ENCODE results near the gene SNX25. TPM values are rescaled to one million over a fixed set of nuclear protein-coding genes. Genes with fewer than 3 reads are reported as not detected.

The SNX25 gene
- total and polyA plus RNA-seq, 2 of the 13 experiments (the other 11 are each of a cell fraction or from before 2014, with no cell fraction given) = 23.4 to 23.5 TPM

- Histone ChIP-seq H3K4me2 (ENCODE audit: low read depth, low read length) (no peak overlapping the region), H3K79me2 (ENCODE audit: insufficient read depth, low read length) (peaks cover 34% of the 10 kb centered on the region), H3K27me3 (ENCODE audit: control insufficient read depth in 1 of 2, insufficient read depth in 2 of 2, low read length in 2 of 2) (no peaks in the 10 kb centered on the region; a peak in 1 of 5 replicates), H3K9me3 (ENCODE audit: low read length) (no peaks in the 10 kb centered on the region), H3K4me1 (ENCODE audit: insufficient read depth, low read length) (peaks cover 43% of the 10 kb centered on the region), H3K9ac (ENCODE audit: insufficient read depth, low read depth, low read length) (no peak overlapping the region), H3K4me3 (replicated peaks in 1 of 3; ENCODE audit: insufficient read depth in 1 of 3, low read depth in 2 of 3, low read length in 3 of 3) (no peak overlapping the region), H3K36me3 (replicated peaks in 1 of 2; ENCODE audit: control insufficient read depth in 1 of 2, insufficient read depth in 2 of 2, low read length in 2 of 2) (no peaks in the 10 kb centered on the region), H2AFZ (ENCODE audit: low read length) (no peak overlapping the region), H3K27ac (ENCODE audit: extremely low read length, insufficient read depth, low read length) (no peak overlapping the region), H4K20me1 (ENCODE audit: insufficient read depth, low read length) (peaks cover 8% of the 10 kb centered on the region; the same call in 1 of the 2 replicates)
- in situ Hi-C loops (cut with HindIII; ENCODE audit: extremely low pct_ligation_motif_present, low pct_unique_long_range_greater_than_20kb) (no loop called here), intact Hi-C loops (cut with micrococcal nuclease; ENCODE audit: unreplicated experiment) (no loop called here)
- ATAC-seq (no peak), DNase-seq (ENCODE audit: low spot score) (no peak), FAIRE-seq (no peak)
- ChIA-PET CTCF (ENCODE audit: low intra/inter-chr PET ratio, low total read pairs) (no interaction called here), POLR2A (no interaction called here)
- no peak for TF ChIP-seq ZSCAN22 (CRISPR knock-in tag; IDR thresholded peaks at IDR 0.05)
- no peak for TF ChIP-seq ZMYM4 (CRISPR knock-in tag; IDR thresholded peaks at IDR 0.05)
- TF ChIP-seq ZNF382 (CRISPR knock-in tag; IDR thresholded peaks at IDR 0.05; ENCODE audit: borderline replicate concordance) = no peak
- TF ChIP-seq ZFP36 (IDR thresholded peaks at IDR 0.05; ENCODE audit: borderline replicate concordance, low read depth, low read length, partially characterized antibody) = no peak
- no peak for TF ChIP-seq ZNF441 (CRISPR knock-in tag; IDR thresholded peaks at IDR 0.05; ENCODE audit: borderline replicate concordance)
- no peak for TF ChIP-seq ZSCAN12 (CRISPR knock-in tag; IDR thresholded peaks at IDR 0.05)
- no peak for TF ChIP-seq ZNF232 (CRISPR knock-in tag; IDR thresholded peaks at IDR 0.05; ENCODE audit: borderline replicate concordance)
- no peak for TF ChIP-seq ZNF629 (CRISPR knock-in tag; conservative IDR thresholded peaks at IDR 0.05)
- TF ChIP-seq GATA4 (IDR thresholded peaks at IDR 0.05; ENCODE audit: borderline replicate concordance, low read depth) = no peak
- TF ChIP-seq ZC3H13 (CRISPR knock-in tag; IDR thresholded peaks at IDR 0.05) = no peak
- TF ChIP-seq BCL3 (CRISPR knock-in tag; IDR thresholded peaks at IDR 0.05) = no peak
- no peak for TF ChIP-seq ZNF460 (CRISPR knock-in tag; IDR thresholded peaks at IDR 0.05; ENCODE audit: borderline replicate concordance)
- no peak for TF ChIP-seq ZNF768 (CRISPR knock-in tag; IDR thresholded peaks at IDR 0.05)
- BruUV-seq (replicated peaks) = no TSS peak
- 88% methylated on average over 5 of the region's 5 CpGs for WGBS (ENCODE audit: low lambda C conversion rate)
Observed at GRCh38 chr4:185207466-185207865, 1.9 kb upstream of the SNX25 start.
